Parathyroid adenoma (tissue), 2 donors: ENCODE data around the gene S100A13.

Experiments used
- H2AFZ ChIP-seq: fragments of 300-600 bp; sonication (generic); one replicate; pipeline ENCODE4 v1.7.0; 2017; ENCODE audit warnings: antibody characterized with exemption, mild to moderate bottlenecking
- H3K27ac ChIP-seq: fragments of 300-600 bp; sonication (generic); one replicate; pipeline ENCODE4 v1.7.0; 2017
- H3K27me3 ChIP-seq: fragments of 300-600 bp; sonication (generic); one replicate; pipeline ENCODE4 v1.7.0; 2017; ENCODE audit warnings: low read length; ENCODE audit not compliant: control insufficient read depth, insufficient read depth
- H3K36me3 ChIP-seq: fragments of 300-600 bp; sonication (generic); one replicate; pipeline ENCODE4 v1.7.0; 2017; ENCODE audit warnings: low read length; ENCODE audit not compliant: control insufficient read depth, insufficient read depth
- H3K4me1 ChIP-seq: fragments of 300-600 bp; sonication (generic); one replicate; pipeline ENCODE4 v1.7.0; 2017; ENCODE audit warnings: control low read depth
- H3K4me2 ChIP-seq: fragments of 300-600 bp; sonication (generic); one replicate; pipeline ENCODE4 v1.7.0; 2017; ENCODE audit warnings: low read length
- H3K4me3 ChIP-seq: fragments of 300-600 bp; sonication (generic); one replicate; pipeline ENCODE4 v1.7.0; 2017; ENCODE audit warnings: low read depth, low read length
- H3K79me2 ChIP-seq: fragments of 300-600 bp; sonication (generic); one replicate; pipeline ENCODE4 v1.7.0; 2017; ENCODE audit warnings: control low read depth
- H3K9ac ChIP-seq: fragments of 300-600 bp; sonication (generic); one replicate; pipeline ENCODE4 v1.7.0; 2017; ENCODE audit warnings: mild to moderate bottlenecking
- H3K9me3 ChIP-seq: fragments of 300-600 bp; sonication (generic); one replicate; pipeline ENCODE4 v1.7.0; 2017; ENCODE audit warnings: low read length; ENCODE audit not compliant: control insufficient read depth
- TF ChIP-seq, protein P1 (sequence below): fragments of 300-600 bp; sonication (generic); IDR thresholded peaks from one replicate; pipeline ENCODE4 v1.7.0; 2017; ENCODE audit warnings: antibody characterized with exemption, mild to moderate bottlenecking
- donor health status: primary hyperparathyroidism.

S100A13 gene

DNA sequence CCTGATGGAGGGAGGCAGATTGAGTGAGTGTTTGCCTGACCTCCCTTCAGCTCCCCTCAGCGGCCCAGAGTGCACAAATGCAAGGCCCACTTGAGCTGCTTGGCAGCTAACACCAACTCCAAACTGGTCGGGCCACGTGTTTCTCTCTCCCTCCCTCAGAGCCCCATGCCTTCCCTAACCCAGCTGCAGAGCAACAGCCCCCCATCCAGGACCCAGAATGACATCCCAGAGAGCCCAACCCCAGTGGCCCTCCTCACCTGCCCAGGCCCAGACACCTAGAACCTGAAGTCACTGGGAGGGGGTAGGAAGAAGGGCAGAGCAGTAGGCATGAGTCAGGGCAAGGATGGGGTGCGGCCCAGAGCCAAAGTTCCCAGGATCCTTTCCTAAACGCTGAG, 10.4 kb downstream of the S100A13 start:
- Histone ChIP-seq H3K27me3 (no peaks in the 10 kb centered on the region), H3K27ac (peak overlapping the region; percentile 72), H3K4me2 (peak overlapping the region; percentile 2), H3K4me1 (peaks cover 10% of the 10 kb centered on the region), H3K9ac (no peak overlapping the region), H2AFZ (peak overlapping the region; percentile 36), H3K4me3 (no peak overlapping the region), H3K36me3 (no peaks in the 10 kb centered on the region), H3K9me3 (no peaks in the 10 kb centered on the region), H3K79me2 (no peaks in the 10 kb centered on the region)
- TF ChIP-seq, protein P1, sequence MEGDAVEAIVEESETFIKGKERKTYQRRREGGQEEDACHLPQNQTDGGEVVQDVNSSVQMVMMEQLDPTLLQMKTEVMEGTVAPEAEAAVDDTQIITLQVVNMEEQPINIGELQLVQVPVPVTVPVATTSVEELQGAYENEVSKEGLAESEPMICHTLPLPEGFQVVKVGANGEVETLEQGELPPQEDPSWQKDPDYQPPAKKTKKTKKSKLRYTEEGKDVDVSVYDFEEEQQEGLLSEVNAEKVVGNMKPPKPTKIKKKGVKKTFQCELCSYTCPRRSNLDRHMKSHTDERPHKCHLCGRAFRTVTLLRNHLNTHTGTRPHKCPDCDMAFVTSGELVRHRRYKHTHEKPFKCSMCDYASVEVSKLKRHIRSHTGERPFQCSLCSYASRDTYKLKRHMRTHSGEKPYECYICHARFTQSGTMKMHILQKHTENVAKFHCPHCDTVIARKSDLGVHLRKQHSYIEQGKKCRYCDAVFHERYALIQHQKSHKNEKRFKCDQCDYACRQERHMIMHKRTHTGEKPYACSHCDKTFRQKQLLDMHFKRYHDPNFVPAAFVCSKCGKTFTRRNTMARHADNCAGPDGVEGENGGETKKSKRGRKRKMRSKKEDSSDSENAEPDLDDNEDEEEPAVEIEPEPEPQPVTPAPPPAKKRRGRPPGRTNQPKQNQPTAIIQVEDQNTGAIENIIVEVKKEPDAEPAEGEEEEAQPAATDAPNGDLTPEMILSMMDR = no peak

- H3K27ac ChIP-seq = peak within 1 kb of the TSS; percentile 72
- TF ChIP-seq, protein P1 = no peak
- no peaks in the 10 kb centered on the region for H3K36me3 ChIP-seq
- H3K9ac ChIP-seq = no peak within 1 kb of the TSS
- H3K27me3 ChIP-seq = no peaks in the 10 kb centered on the region
- H3K4me3 ChIP-seq = peak within 1 kb of the TSS; percentile 50
- H3K9me3 ChIP-seq = no peaks in the 10 kb centered on the region
- no peaks in the 10 kb centered on the region for H3K79me2 ChIP-seq
- H3K4me2 ChIP-seq = peak within 1 kb of the TSS; percentile 58
- peak within 1 kb of the TSS; percentile 36 for H2AFZ ChIP-seq
- H3K4me1 ChIP-seq = peaks cover 12% of the 10 kb centered on the region
Measured at GRCh38 chr1:153616144-153616916, 11.0 kb downstream of the S100A13 start, which contains the start of gene S100A14. Gene S100A14 (minus strand): TSS chr1:153616325. CDS start chr1:153615858, 467 bp downstream.

DNA sequence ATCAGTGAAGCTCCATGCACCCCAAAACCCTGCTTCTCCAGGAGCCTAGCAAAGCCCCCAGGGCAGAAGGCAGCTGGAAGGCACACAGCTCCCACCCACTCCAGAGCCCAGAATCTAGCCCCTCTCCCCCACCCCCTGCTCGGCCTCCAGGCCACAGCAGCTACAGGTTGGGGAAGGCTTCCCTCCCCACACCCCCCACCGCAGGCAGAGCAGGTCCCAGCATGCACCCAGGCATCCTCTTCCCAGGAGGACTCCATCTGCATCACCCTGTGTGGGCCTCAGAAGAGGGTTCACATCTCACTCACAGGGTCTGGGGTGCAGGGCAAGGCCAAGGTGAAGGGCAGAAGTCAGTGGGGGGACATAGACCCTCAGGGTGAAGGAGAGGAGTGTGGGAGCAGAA, 11.9 kb downstream of the S100A13 start:
- H3K4me3 ChIP-seq = peak overlapping the region; percentile 50
- H3K27me3 ChIP-seq = no peaks in the 10 kb centered on the region
- H2AFZ ChIP-seq = no peak overlapping the region
- TF ChIP-seq, protein P1 = no peak
- H3K9ac ChIP-seq = no peak overlapping the region
- H3K4me2 ChIP-seq = peak overlapping the region; percentile 58
- peaks cover 18% of the 10 kb centered on the region for H3K4me1 ChIP-seq
- peak overlapping the region; percentile 72 for H3K27ac ChIP-seq
- H3K9me3 ChIP-seq = no peaks in the 10 kb centered on the region
- no peaks in the 10 kb centered on the region for H3K79me2 ChIP-seq
- no peaks in the 10 kb centered on the region for H3K36me3 ChIP-seq

- Histone ChIP-seq H3K4me1 (peaks cover 22% of the 10 kb centered on the region), H3K4me2 (peak overlapping the region; percentile 58), H3K36me3 (no peaks in the 10 kb centered on the region), H3K79me2 (no peaks in the 10 kb centered on the region), H3K4me3 (no peak overlapping the region), H3K9me3 (no peaks in the 10 kb centered on the region), H3K27me3 (no peaks in the 10 kb centered on the region), H3K27ac (no peak overlapping the region), H3K9ac (no peak overlapping the region), H2AFZ (no peak overlapping the region)
- TF ChIP-seq, protein P1 = no peak
Measured at GRCh38 chr1:153614906-153615305, 12.4 kb downstream of the S100A13 start.
